Motor neuron (in vitro differentiated cells): ENCODE measurements around the gene C3AR1. TPM values are rescaled to one million over a fixed set of nuclear protein-coding genes. Genes with fewer than 3 reads are reported as not detected.
"Not testable (repeated sequence)": the region's sequence is repeated elsewhere in the genome, so short reads cannot be mapped to it uniquely, and the experiment has no call there.

Experiments
- ATAC-seq, 8 experiments: fragments of 200-7000 bp; cut with Tn5 transposase; replicated peaks in 6 of 8; 2 replicates each; pipeline ENCODE4 v1.8.0; 2021; ENCODE audit warnings: mild to moderate bottlenecking in 8 of 8, moderate library complexity in 8 of 8
- H3K27ac ChIP-seq, 2 donors: fragments of 250-450 bp; sonication (Bioruptor Pico); 2 replicates each; pipeline ENCODE4 v1.9.0; 2021; ENCODE audit warnings: antibody characterized with exemption in 2 of 2, mild to moderate bottlenecking in 2 of 2, moderate library complexity in 1 of 2
- H3K4me1 ChIP-seq, 2 donors: fragments of 250-450 bp; sonication (Bioruptor Pico); replicated peaks in 1 of 2; 2 replicates each; pipeline ENCODE4 v1.6.1; 2021; ENCODE audit warnings: antibody characterized with exemption in 2 of 2, mild to moderate bottlenecking in 2 of 2, moderate library complexity in 1 of 2
- H3K4me3 ChIP-seq, 5 donors: fragments of 250-450 bp; sonication (Bioruptor Pico); 2 replicates each; pipeline ENCODE4 v1.9.0; 2021; ENCODE audit warnings: antibody characterized with exemption in 5 of 5, mild to moderate bottlenecking in 5 of 5, moderate library complexity in 4 of 5
- WGBS, 10 experiments: fragments of 450-650 bp; shearing (Covaris generic); methylation state at CpG; one replicate each; pipeline ENCODE4 v1.0.0; 2022; 5-methylcytosine and 5-hydroxymethylcytosine counted together
- in situ Hi-C, 9 experiments: fragments of 400-800 bp; cut with MboI; loops; one replicate each; pipeline ENCODE4 v1.15.0; 2021; ENCODE audit warnings: low sequenced_read_pairs in 9 of 9, low pct_unique_long_range_greater_than_20kb in 2 of 9; ENCODE audit not compliant: unreplicated experiment in 9 of 9
- total RNA-seq, 8 experiments: library from RNA; unstranded; fragments of 300-600 nt; gene quantifications; 2 replicates each; pipeline versions ENCODE4 v1.2.3 to v1.2.4, GENCODE V29; 2022

The C3AR1 gene
- total RNA-seq, 8 experiments from 2014 or later = 0.05 to 1.2 (median 0.14) TPM; not detected in 2

GRCh38 chr12:8080120-8080519 is 14.0 kb upstream of the C3AR1 start:
- in situ Hi-C loops = no loop called here
- H3K27ac ChIP-seq = no peak overlapping the region
- H3K4me1 ChIP-seq = peaks cover 12 to 42% of the 10 kb centered on the region in 2 donors
- no peak for ATAC-seq
- no peak overlapping the region for H3K4me3 ChIP-seq

- Histone ChIP-seq H3K4me1 (peaks cover 12 to 34% of the 10 kb centered on the region in 2 donors), H3K27ac (no peak overlapping the region), H3K4me3 (no peak overlapping the region)
- WGBS, 10 experiments = 25 to 100% (median 79%) methylated on average over 1 to 2 of the region's 2 CpGs; no CpG with 5 or more reads in 1 of the 10 experiments
- ATAC-seq = no peak
- in situ Hi-C loops = no loop called here
Observed at GRCh38 chr12:8078916-8079315, 12.8 kb upstream of the C3AR1 start.

GRCh38 chr12:8078398-8078797 is 12.2 kb upstream of the C3AR1 start:
- 14 to 65% (median 31%) methylated on average over 1 to 4 of the region's 4 CpGs for WGBS, 10 experiments
- no peak for ATAC-seq
- in situ Hi-C loops = no loop called here
- peaks cover 7 to 29% of the 10 kb centered on the region in 2 donors for H3K4me1 ChIP-seq
- no peak overlapping the region for H3K4me3 ChIP-seq
- no peak overlapping the region for H3K27ac ChIP-seq

GRCh38 chr12:8077207-8077606 is 11.0 kb upstream of the C3AR1 start:
- Histone ChIP-seq H3K4me1 (peaks cover 6 to 24% of the 10 kb centered on the region in 2 donors), H3K4me3 (no peak overlapping the region), H3K27ac (no peak overlapping the region)
- peak; percentile 17 to 42 (median 26) for ATAC-seq
- in situ Hi-C loops = no loop called here
- 0 to 29% (median 15%) methylated on average over 1 to 4 of the region's 4 CpGs; no CpG with 5 or more reads in 2 of the 10 experiments for WGBS, 10 experiments

- WGBS, 10 experiments = 66 to 100% (median 92%) methylated on average over 1 to 4 of the region's 4 CpGs; no CpG with 5 or more reads in 1 of the 10 experiments
- in situ Hi-C loops = no loop called here
- Histone ChIP-seq H3K4me1 (peaks cover 6 to 24% of the 10 kb centered on the region in 2 donors), H3K4me3 (no peak overlapping the region), H3K27ac (no peak overlapping the region)
- no peak for ATAC-seq
Observed at GRCh38 chr12:8076366-8076765, 10.2 kb upstream of the C3AR1 start.

- ATAC-seq = no peak
- in situ Hi-C loops = no loop called here
- no peak overlapping the region for H3K27ac ChIP-seq
- H3K4me1 ChIP-seq = peaks cover 6 to 22% of the 10 kb centered on the region in 2 donors
- 58 to 96% (median 84%) methylated on average over 1 to 6 of the region's 6 CpGs for WGBS, 10 experiments
- no peak overlapping the region for H3K4me3 ChIP-seq
Observed at GRCh38 chr12:8075935-8076334, 9.8 kb upstream of the C3AR1 start.

- H3K4me3 ChIP-seq, ATAC-seq, H3K4me1 ChIP-seq, H3K27ac ChIP-seq, in situ Hi-C loops: not testable (repeated sequence)
- 40 to 100% (median 74%) methylated on average over 1 to 3 of the region's 3 CpGs for WGBS, 10 experiments
Observed at GRCh38 chr12:8071820-8072219, 5.7 kb upstream of the C3AR1 start.

GRCh38 chr12:8069582-8069981 is 3.4 kb upstream of the C3AR1 start:
- Histone ChIP-seq H3K27ac (no peak overlapping the region), H3K4me3 (no peak overlapping the region), H3K4me1 (no peaks in the 10 kb centered on the region)
- ATAC-seq = no peak
- in situ Hi-C loops = no loop called here

GRCh38 chr12:8064131-8064530 is 2.0 kb downstream of the C3AR1 start:
- in situ Hi-C loops = no loop called here
- Histone ChIP-seq H3K4me3 (no peak overlapping the region), H3K27ac (no peak overlapping the region), H3K4me1 (no peaks in the 10 kb centered on the region)
- ATAC-seq = no peak

- in situ Hi-C loops = no loop called here
- Histone ChIP-seq H3K4me3 (no peak overlapping the region), H3K4me1 (no peaks in the 10 kb centered on the region), H3K27ac (no peak overlapping the region)
- no peak for ATAC-seq
- WGBS, 10 experiments = 24 to 81% (median 56%) methylated on average over 3 to 6 of the region's 6 CpGs; no CpG with 5 or more reads in 2 of the 10 experiments
Observed at GRCh38 chr12:8058506-8058905, 7.7 kb downstream of the C3AR1 start.

- WGBS, 10 experiments = 8 to 100% (median 63%) methylated on average over 1 to 4 of the region's 4 CpGs
- H3K4me3 ChIP-seq = no peak overlapping the region
- ATAC-seq = peak in 2 of 8 experiments; percentile 52 to 68
Observed at GRCh38 chr12:8057839-8058238, 8.3 kb downstream of the C3AR1 start.

GRCh38 chr12:8057306-8057705 is 8.9 kb downstream of the C3AR1 start:
- ATAC-seq = no peak
- in situ Hi-C loops = no loop called here
- no peak overlapping the region for H3K27ac ChIP-seq
- no peak overlapping the region for H3K4me3 ChIP-seq
- 27 to 100% (median 75%) methylated on average over 1 to 2 of the region's 2 CpGs; no CpG with 5 or more reads in 1 of the 10 experiments for WGBS, 10 experiments
- H3K4me1 ChIP-seq = no peaks in the 10 kb centered on the region

More at GRCh38 chr12:8057839-8058238, 8.3 kb downstream of the C3AR1 start:
- in situ Hi-C loops = no loop called here
- Histone ChIP-seq H3K4me1 (no peaks in the 10 kb centered on the region), H3K27ac (no peak overlapping the region)

GRCh38 chr12:8054816-8055215 is 11.3 kb downstream of the C3AR1 start:
- Histone ChIP-seq H3K4me3 (no peak overlapping the region), H3K27ac (no peak overlapping the region), H3K4me1 (no peaks in the 10 kb centered on the region)
- WGBS, 10 experiments = 75 to 100% (median 88%) methylated on average over 1 to 2 of the region's 2 CpGs; no CpG with 5 or more reads in 6 of the 10 experiments
- ATAC-seq = no peak
- in situ Hi-C loops = no loop called here

GRCh38 chr12:8052679-8053078 is 13.5 kb downstream of the C3AR1 start:
- in situ Hi-C loops = no loop called here
- no peak for ATAC-seq
- no peak overlapping the region for H3K4me3 ChIP-seq
- no peak overlapping the region for H3K27ac ChIP-seq
- no peaks in the 10 kb centered on the region for H3K4me1 ChIP-seq
- WGBS, 10 experiments = 73 to 100% (median 90%) methylated on average over 1 to 5 of the region's 7 CpGs; no CpG with 5 or more reads in 1 of the 10 experiments
